SU-DHL-6 (cell line): ENCODE data around the gene KBTBD6.

Experiments used
- H2AFZ ChIP-seq: fragments of 200-600 bp; sonication (generic); 2 replicates; pipeline ENCODE4 v1.6.1; 2014; ENCODE audit warnings: low read depth, mild to moderate bottlenecking, moderate library complexity, mixed read lengths, antibody characterized with exemption, low read length; ENCODE audit not compliant: severe bottlenecking
- H3F3A ChIP-seq: fragments of 200-600 bp; shearing (Covaris generic); 2 replicates; pipeline ENCODE4 v1.6.0; 2016; ENCODE audit warnings: antibody characterized with exemption, mild to moderate bottlenecking; ENCODE audit not compliant: insufficient read depth
- H3K27ac ChIP-seq: fragments of 200-600 bp; sonication (generic); 2 replicates; pipeline ENCODE4 v1.5.1; 2016; ENCODE audit warnings: low read depth, mild to moderate bottlenecking, low read length, moderate library complexity, mixed read lengths
- H3K27me3 ChIP-seq: fragments of 200-600 bp; sonication (generic), shearing (Covaris generic); 2 replicates; pipeline ENCODE4 v1.6.0; 2014; ENCODE audit warnings: mild to moderate bottlenecking, low read length
- H3K36me3 ChIP-seq: fragments of 200-600 bp; sonication (generic); 2 replicates; pipeline ENCODE4 v1.6.1; 2014; ENCODE audit warnings: mild to moderate bottlenecking, low read length, mixed read lengths
- H3K4me2 ChIP-seq: fragments of 300-600, 200-600 bp; shearing (Covaris generic), sonication (generic); 2 replicates; pipeline ENCODE4 v1.6.0; 2014; ENCODE audit warnings: low read length, low read depth, mild to moderate bottlenecking; ENCODE audit not compliant: poor library complexity, severe bottlenecking
- H3K4me3 ChIP-seq: fragments of 200-600 bp; sonication (generic); 2 replicates; pipeline ENCODE4 v1.5.1; 2014; ENCODE audit warnings: antibody characterized with exemption, low read length, mild to moderate bottlenecking, mixed read lengths; ENCODE audit not compliant: insufficient read depth, poor library complexity, severe bottlenecking
- H3K79me2 ChIP-seq: fragments of 200-600 bp; sonication (generic); 2 replicates; pipeline ENCODE4 v1.6.1; 2014; ENCODE audit warnings: mild to moderate bottlenecking, low read length, moderate library complexity; ENCODE audit not compliant: insufficient read depth
- H3K9ac ChIP-seq: fragments of 200-600 bp; sonication (generic); 2 replicates; pipeline ENCODE4 v1.7.0; 2014; ENCODE audit warnings: mild to moderate bottlenecking, low read length
- H3K9me2 ChIP-seq: fragments of 200-600 bp; sonication (generic); replicated peaks from 2 replicates; pipeline ENCODE4 v1.6.1; 2014; ENCODE audit warnings: low read length; ENCODE audit not compliant: insufficient read depth
- H3K9me3 ChIP-seq: fragments of 200-600 bp; sonication (generic); 2 replicates; pipeline ENCODE4 v1.6.1; 2014; ENCODE audit warnings: low read length, mixed read lengths; ENCODE audit not compliant: insufficient read depth
- H4K20me1 ChIP-seq: fragments of 200-600 bp; sonication (generic); 2 replicates; pipeline ENCODE4 v1.6.1; 2014; ENCODE audit warnings: low read depth, mild to moderate bottlenecking, antibody characterized with exemption, low read length, moderate library complexity, mixed read lengths
- CTCF ChIP-seq: fragments of 200-600 bp; sonication (generic); IDR thresholded peaks from one replicate; pipeline ENCODE4 v1.5.1; 2017; ENCODE audit warnings: antibody characterized with exemption, mild to moderate bottlenecking, low read length, moderate library complexity; ENCODE audit not compliant: insufficient read depth, poor library complexity, severe bottlenecking
- EZH2phosphoT487 ChIP-seq: fragments of 200-600 bp; sonication (generic), shearing (Covaris generic); conservative IDR thresholded peaks from 2 replicates; pipeline ENCODE4 v1.6.1; 2018; ENCODE audit warnings: mild to moderate bottlenecking, antibody characterized with exemption, low read length, moderate library complexity, mixed read lengths

The KBTBD6 gene

GRCh38 chr13:41079725-41080124 lies 52.9 kb downstream of the KBTBD6 start:
- no peak overlapping the region for H3K9ac ChIP-seq
- H3K4me3 ChIP-seq: no peak overlapping the region
- H4K20me1 ChIP-seq: no peaks in the 10 kb centered on the region
- no peak overlapping the region for H3K4me2 ChIP-seq
- no peaks in the 10 kb centered on the region for H3K27me3 ChIP-seq
- peaks cover 21% of the 10 kb centered on the region for H3K36me3 ChIP-seq
- no peak overlapping the region for H2AFZ ChIP-seq
- no peak for TF ChIP-seq CTCF
- TF ChIP-seq EZH2phosphoT487: no peak
- no peak overlapping the region for H3K27ac ChIP-seq
- no peaks in the 10 kb centered on the region for H3K9me3 ChIP-seq
- no peaks in the 10 kb centered on the region for H3K79me2 ChIP-seq
- no peaks in the 10 kb centered on the region for H3F3A ChIP-seq
- H3K9me2 ChIP-seq: no peaks in the 10 kb centered on the region
